B cell (primary cell): ENCODE measurements around the gene EIF3L.

Source experiments
- CTCF ChIP-seq: fragments of 200-600 bp; IDR thresholded peaks from one replicate; pipeline ENCODE4 v1.8.0; 2022; ENCODE audit warnings: antibody characterized with exemption, mild to moderate bottlenecking
- EZH2 ChIP-seq: IDR thresholded peaks from 2 replicates; pipeline ENCODE4 v1.6.1; 2012; ENCODE audit warnings: borderline replicate concordance, low read depth, mild to moderate bottlenecking, moderate library complexity, low read length; ENCODE audit not compliant: insufficient read depth, poor library complexity, severe bottlenecking

- TF ChIP-seq CTCF (no peak), EZH2 (no peak)
Observed at GRCh38 chr22:37912171-37912570, 63.0 kb downstream of the EIF3L start.
